ENCODE results near the gene SEC61B. TPM values are rescaled to one million over a fixed set of nuclear protein-coding genes. Genes with fewer than 3 reads are reported as not detected.
"Not testable (repeated sequence)": the region's sequence is repeated elsewhere in the genome, so short reads cannot be mapped to it uniquely, and the experiment has no call there.

SEC61B gene
- total and polyA plus RNA-seq, 10 of the 15 experiments (the other 5 are each of a cell fraction or from before 2014, with no cell fraction given) = 108 to 747 (median 301) TPM

- Histone ChIP-seq H3K27me3 (replicated peaks in 1 of 2; ENCODE audit: control insufficient read depth in 2 of 2, insufficient read depth in 2 of 2, low read length in 1 of 2) (no peaks in the 10 kb centered on the region), H3K4me2 (ENCODE audit: control insufficient read depth, insufficient read depth) (no peak overlapping the region), H3K36me3 (ENCODE audit: control insufficient read depth in 2 of 2, insufficient read depth in 2 of 2, low read length in 1 of 2) (no peaks in the 10 kb centered on the region), H3K4me1 (ENCODE audit: control insufficient read depth, insufficient read depth, low read length) (peaks cover 21% of the 10 kb centered on the region), H3K27ac (ENCODE audit: control insufficient read depth, insufficient read depth) (no peak overlapping the region), H2AFZ (ENCODE audit: control insufficient read depth, low read depth, low read length) (no peak overlapping the region), H3K4me3 (no peak overlapping the region), H3K79me2 (ENCODE audit: control insufficient read depth, insufficient read depth, low read length) (no peaks in the 10 kb centered on the region), H3K9me3 (replicated peaks; ENCODE audit: control insufficient read depth, insufficient read depth, low read length) (peaks cover 1% of the 10 kb centered on the region; the same call in 2 of the 3 replicates), H3K9ac (ENCODE audit: control insufficient read depth, insufficient read depth, low read length) (no peak overlapping the region), H4K20me1 (ENCODE audit: control insufficient read depth, insufficient read depth) (no peaks in the 10 kb centered on the region)
- RAD21 ChIA-PET (ENCODE audit: unreplicated experiment) = interaction anchor here (1.0 kb wide), 1 partner anchor 9 kb away, joined by 4 read pairs; no protein-coding TSS in a partner anchor
- no peak for DNase-seq (ENCODE audit: low read depth, low spot score)
- POLR2A ChIA-PET = interaction anchor here (1.2 kb wide), 1 partner anchor 27 kb away, joined by 3 read pairs; no protein-coding TSS in a partner anchor
- intact Hi-C loops (cut with micrococcal nuclease; ENCODE audit: unreplicated experiment) = no loop called here
- in situ Hi-C loops (cut with MboI) = no loop called here
- 50% methylated on average over 2 of the region's 2 CpGs for WGBS (ENCODE audit: insufficient coverage, insufficient replicate concordance, low lambda C conversion rate, missing lambda C conversion rate)
- SMC1A ChIA-PET (ENCODE audit: uncharacterized antibody, unreplicated experiment) = interaction anchor here (0.7 to 2.9 kb wide), 5 partner anchors 9 to 29 kb away, joined by 3 to 16 read pairs (median 4); no protein-coding TSS in a partner anchor
- BruUV-seq (replicated peaks) = no TSS peak
- CTCF ChIA-PET = interaction anchor here (0.7 to 8.6 kb wide), 5 partner anchors 8 to 38 kb away, joined by 3 to 96 read pairs (median 4); no protein-coding TSS in a partner anchor
- TF ChIP-seq HDGF (IDR thresholded peaks at IDR 0.05) (no peak), CREB1 (IDR thresholded peaks at IDR 0.05; ENCODE audit: low read depth) (no peak), MEF2B (IDR thresholded peaks at IDR 0.05; ENCODE audit: partially characterized antibody, poor library complexity, severe bottlenecking) (no peak)
- no peak for FAIRE-seq
- ATAC-seq = no peak
Observed at GRCh38 chr9:99193466-99193821, 28.6 kb upstream of the SEC61B start.

GRCh38 chr9:99196484-99196883 is 25.6 kb upstream of the SEC61B start:
- ChIA-PET CTCF (interaction anchor here (0.9 to 8.6 kb wide), 10 partner anchors 12 to 100 kb away, joined by 3 to 96 read pairs (median 4); partner anchors contain the start of gene ALG2), SMC1A (ENCODE audit: uncharacterized antibody, unreplicated experiment) (interaction anchor here (0.9 to 6.1 kb wide), 9 partner anchors 10 to 59 kb away, joined by 3 to 68 read pairs (median 8); partner anchors contain the start of genes ALG2 and SEC61B), POLR2A (interaction anchor here (0.6 to 3.7 kb wide), 10 partner anchors 8 to 227 kb away, joined by 3 to 20 read pairs (median 6); partner anchors contain the start of genes ALG2 and SEC61B), RAD21 (ENCODE audit: unreplicated experiment) (interaction anchor here (0.6 to 2.9 kb wide), 8 partner anchors 10 to 59 kb away, joined by 3 to 18 read pairs (median 7); partner anchors contain the start of genes ALG2 and SEC61B)
- in situ Hi-C loops (cut with MboI); FAIRE-seq; H4K20me1 ChIP-seq (ENCODE audit: control insufficient read depth, insufficient read depth); H3K79me2 ChIP-seq (ENCODE audit: control insufficient read depth, insufficient read depth, low read length); H3K4me3 ChIP-seq; H3K9me3 ChIP-seq (replicated peaks; ENCODE audit: control insufficient read depth, insufficient read depth, low read length); H3K9ac ChIP-seq (ENCODE audit: control insufficient read depth, insufficient read depth, low read length); H3K36me3 ChIP-seq (ENCODE audit: control insufficient read depth in 2 of 2, insufficient read depth in 2 of 2, low read length in 1 of 2); intact Hi-C loops (cut with micrococcal nuclease; ENCODE audit: unreplicated experiment); BruUV-seq (replicated peaks); DNase-seq (ENCODE audit: low read depth, low spot score); H3K27me3 ChIP-seq (replicated peaks in 1 of 2; ENCODE audit: control insufficient read depth in 2 of 2, insufficient read depth in 2 of 2, low read length in 1 of 2): not testable (repeated sequence)
- Histone ChIP-seq H3K27ac (ENCODE audit: control insufficient read depth, insufficient read depth) (0 out of 2 replicates have a peak overlapping the region, but pooled peaks have one; percentile 42), H3K4me1 (ENCODE audit: control insufficient read depth, insufficient read depth, low read length) (peaks cover 34% of the 10 kb centered on the region), H3K4me2 (ENCODE audit: control insufficient read depth, insufficient read depth) (peak overlapping the region; percentile 22; the same call in 1 of the 2 replicates), H2AFZ (ENCODE audit: control insufficient read depth, low read depth, low read length) (peak overlapping the region; percentile 19; the same call in 1 of the 2 replicates)
- peak; percentile 51 for ATAC-seq
- 61% methylated on average over 5 of the region's 5 CpGs for WGBS (ENCODE audit: insufficient coverage, insufficient replicate concordance, low lambda C conversion rate, missing lambda C conversion rate)
- TF ChIP-seq, protein P1, sequence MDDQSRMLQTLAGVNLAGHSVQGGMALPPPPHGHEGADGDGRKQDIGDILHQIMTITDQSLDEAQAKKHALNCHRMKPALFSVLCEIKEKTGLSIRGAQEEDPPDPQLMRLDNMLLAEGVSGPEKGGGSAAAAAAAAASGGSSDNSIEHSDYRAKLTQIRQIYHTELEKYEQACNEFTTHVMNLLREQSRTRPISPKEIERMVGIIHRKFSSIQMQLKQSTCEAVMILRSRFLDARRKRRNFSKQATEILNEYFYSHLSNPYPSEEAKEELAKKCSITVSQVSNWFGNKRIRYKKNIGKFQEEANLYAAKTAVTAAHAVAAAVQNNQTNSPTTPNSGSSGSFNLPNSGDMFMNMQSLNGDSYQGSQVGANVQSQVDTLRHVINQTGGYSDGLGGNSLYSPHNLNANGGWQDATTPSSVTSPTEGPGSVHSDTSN (IDR thresholded peaks at IDR 0.05; ENCODE audit: insufficient replicate concordance, low read depth, low read length) = peak; percentile 35
- 0 out of 2 replicates have a peak, but pooled peaks have one; percentile 23 for TF ChIP-seq NR2F1 (conservative IDR thresholded peaks at IDR 0.05)
- TF ChIP-seq, protein P2, sequence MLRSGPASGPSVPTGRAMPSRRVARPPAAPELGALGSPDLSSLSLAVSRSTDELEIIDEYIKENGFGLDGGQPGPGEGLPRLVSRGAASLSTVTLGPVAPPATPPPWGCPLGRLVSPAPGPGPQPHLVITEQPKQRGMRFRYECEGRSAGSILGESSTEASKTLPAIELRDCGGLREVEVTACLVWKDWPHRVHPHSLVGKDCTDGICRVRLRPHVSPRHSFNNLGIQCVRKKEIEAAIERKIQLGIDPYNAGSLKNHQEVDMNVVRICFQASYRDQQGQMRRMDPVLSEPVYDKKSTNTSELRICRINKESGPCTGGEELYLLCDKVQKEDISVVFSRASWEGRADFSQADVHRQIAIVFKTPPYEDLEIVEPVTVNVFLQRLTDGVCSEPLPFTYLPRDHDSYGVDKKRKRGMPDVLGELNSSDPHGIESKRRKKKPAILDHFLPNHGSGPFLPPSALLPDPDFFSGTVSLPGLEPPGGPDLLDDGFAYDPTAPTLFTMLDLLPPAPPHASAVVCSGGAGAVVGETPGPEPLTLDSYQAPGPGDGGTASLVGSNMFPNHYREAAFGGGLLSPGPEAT (IDR thresholded peaks at IDR 0.05; ENCODE audit: low read depth) = 0 out of 2 replicates have a peak, but pooled peaks have one; percentile 17
- TF ChIP-seq PKNOX1 (IDR thresholded peaks at IDR 0.05) = peak; percentile 93

All from GM12878 (cell line).